Neural cell (in vitro differentiated cells): ENCODE measurements around the gene FOXO1. TPM values are rescaled to one million over a fixed set of nuclear protein-coding genes. Genes with fewer than 3 reads are reported as not detected.

Source experiments
- H2AFZ ChIP-seq: fragments of 200-600, 300-800 bp; sonication (generic), shearing (Covaris generic); 2 replicates; pipeline ENCODE4 v1.6.0; 2014; ENCODE audit warnings: low read depth, mild to moderate bottlenecking, antibody characterized with exemption, low read length, moderate library complexity
- H3F3A ChIP-seq: fragments of 200-600 bp; shearing (Covaris generic); 2 replicates; pipeline ENCODE4 v1.6.1; 2016; ENCODE audit warnings: mild to moderate bottlenecking, moderate library complexity, mixed read lengths, antibody characterized with exemption, low read length; ENCODE audit not compliant: insufficient read depth, poor library complexity, severe bottlenecking
- H3K27ac ChIP-seq: fragments of 200-600, 300-800 bp; sonication (generic), shearing (Covaris generic); 2 replicates; pipeline ENCODE4 v1.5.1; 2014; ENCODE audit warnings: mild to moderate bottlenecking, low read length, moderate library complexity
- H3K27me3 ChIP-seq: fragments of 300-800, 200-600 bp; sonication (generic), shearing (Covaris generic); 2 replicates; pipeline ENCODE4 v1.6.0; 2014; ENCODE audit warnings: mild to moderate bottlenecking, low read depth, low read length, moderate library complexity; ENCODE audit not compliant: insufficient read depth
- H3K36me3 ChIP-seq: fragments of 300-800, 200-600 bp; sonication (generic), shearing (Covaris generic); 2 replicates; pipeline ENCODE4 v1.5.1; 2014; ENCODE audit warnings: mild to moderate bottlenecking, antibody characterized with exemption, low read length, moderate library complexity; ENCODE audit not compliant: insufficient read depth
- H3K4me2 ChIP-seq: fragments of 300-800, 200-600 bp; sonication (generic), shearing (Covaris generic); 2 replicates; pipeline ENCODE4 v1.6.0; 2014; ENCODE audit warnings: mild to moderate bottlenecking, low read length
- H3K4me3 ChIP-seq: fragments of 300-800, 200-600 bp; sonication (generic), shearing (Covaris generic); 2 replicates; pipeline ENCODE4 v1.5.1; 2014; ENCODE audit warnings: mild to moderate bottlenecking, low read length, moderate library complexity
- H3K79me2 ChIP-seq: fragments of 200-600 bp; shearing (Covaris generic); replicated peaks from 2 replicates; pipeline ENCODE4 v1.6.0; 2014; ENCODE audit warnings: mild to moderate bottlenecking, low read length, moderate library complexity; ENCODE audit not compliant: insufficient read depth
- H3K9ac ChIP-seq: fragments of 300-800, 200-600 bp; sonication (generic), shearing (Covaris generic); 2 replicates; pipeline ENCODE4 v1.6.1; 2016; ENCODE audit warnings: mild to moderate bottlenecking, low read length, mixed read lengths
- H3K9me2 ChIP-seq: fragments of 200-600 bp; shearing (Covaris generic); 2 replicates; pipeline ENCODE4 v1.6.1; 2016; ENCODE audit warnings: mild to moderate bottlenecking, low read length, mixed read lengths; ENCODE audit not compliant: insufficient read depth
- H3K9me3 ChIP-seq: fragments of 200-600, 300-800 bp; sonication (generic), shearing (Covaris generic); 2 replicates; pipeline ENCODE4 v1.6.1; 2016; ENCODE audit warnings: mild to moderate bottlenecking, mixed run types, low read length, moderate library complexity, mixed read lengths
- H4K20me1 ChIP-seq: fragments of 200-600 bp; shearing (Covaris generic); 2 replicates; pipeline ENCODE4 v1.6.1; 2016; ENCODE audit warnings: mild to moderate bottlenecking, mixed run types; ENCODE audit not compliant: insufficient read depth
- CTCF ChIP-seq: fragments of 450-650 bp; IDR thresholded peaks from 2 replicates; pipeline ENCODE4 v1.5.1; 2014; ENCODE audit warnings: antibody characterized with exemption, mild to moderate bottlenecking, moderate library complexity; ENCODE audit not compliant: poor library complexity, severe bottlenecking
- EP300 ChIP-seq: fragments of 450-650 bp; conservative IDR thresholded peaks from 2 replicates; pipeline ENCODE4 v1.6.1; 2014; ENCODE audit warnings: antibody characterized with exemption, mild to moderate bottlenecking, moderate library complexity; ENCODE audit not compliant: poor library complexity, severe bottlenecking
- EZH2 ChIP-seq: fragments of 200-600, 300-800 bp; shearing (Covaris generic), sonication (generic); IDR thresholded peaks from 2 replicates; pipeline ENCODE4 v1.6.1; 2014; ENCODE audit warnings: antibody characterized with exemption, low read length, borderline replicate concordance, mild to moderate bottlenecking; ENCODE audit not compliant: insufficient read depth, poor library complexity, severe bottlenecking
- MXI1 ChIP-seq: fragments of 450-650 bp; conservative IDR thresholded peaks from 2 replicates; pipeline ENCODE4 v1.6.1; 2014; ENCODE audit warnings: antibody characterized with exemption, mild to moderate bottlenecking; ENCODE audit not compliant: poor library complexity, severe bottlenecking
- POLR2AphosphoS5 ChIP-seq: IDR thresholded peaks from 2 replicates; pipeline ENCODE4 v1.6.1; 2012
- RAD21 ChIP-seq: fragments of 450-650 bp; conservative IDR thresholded peaks from 2 replicates; pipeline ENCODE4 v1.6.1; 2014; ENCODE audit warnings: antibody characterized with exemption, mild to moderate bottlenecking, moderate library complexity
- REST ChIP-seq: IDR thresholded peaks from 2 replicates; pipeline ENCODE4 v1.6.1; 2012; ENCODE audit warnings: borderline replicate concordance
- SMC3 ChIP-seq: fragments of 450-650 bp; conservative IDR thresholded peaks from 2 replicates; pipeline ENCODE4 v1.6.1; 2014; ENCODE audit warnings: antibody characterized with exemption, mild to moderate bottlenecking, moderate library complexity; ENCODE audit not compliant: poor library complexity
- TAF1 ChIP-seq: IDR thresholded peaks from 2 replicates; pipeline ENCODE4 v1.6.1; 2012; ENCODE audit warnings: low read depth
- polyA plus RNA-seq: library from polyadenylated mRNA; depleted of rRNA; stranded (reverse); fragments of >200 nt; gene quantifications from 2 replicates; pipeline ENCODE4 v1.2.3, GENCODE V29; 2014

FOXO1 gene
- polyA plus RNA-seq, 1 donor from 2014 or later = 1.2 TPM

- Histone ChIP-seq H3K9ac (no peak overlapping the region), H3K27ac (no peak overlapping the region), H3K9me2 (no peaks in the 10 kb centered on the region), H2AFZ (no peak overlapping the region), H3K4me2 (no peak overlapping the region), H3F3A (no peaks in the 10 kb centered on the region), H4K20me1 (no peaks in the 10 kb centered on the region), H3K4me3 (no peak overlapping the region), H3K27me3 (no peaks in the 10 kb centered on the region), H3K9me3 (no peaks in the 10 kb centered on the region), H3K36me3 (no peaks in the 10 kb centered on the region), H3K79me2 (no peaks in the 10 kb centered on the region)
- TF ChIP-seq TAF1 (no peak), POLR2AphosphoS5 (no peak), EP300 (no peak), SMC3 (no peak), EZH2 (no peak), RAD21 (no peak), MXI1 (no peak), CTCF (no peak), REST (no peak)
Measured at GRCh38 chr13:40579535-40579934, 86.9 kb downstream of the FOXO1 start.

- Histone ChIP-seq H3K9me2 (no peaks in the 10 kb centered on the region), H3K79me2 (no peaks in the 10 kb centered on the region), H3K9ac (no peak overlapping the region), H3F3A (no peaks in the 10 kb centered on the region), H3K4me2 (no peak overlapping the region), H3K27me3 (no peaks in the 10 kb centered on the region), H4K20me1 (no peaks in the 10 kb centered on the region), H3K36me3 (no peaks in the 10 kb centered on the region), H3K4me3 (no peak overlapping the region), H3K9me3 (no peaks in the 10 kb centered on the region), H2AFZ (no peak overlapping the region), H3K27ac (no peak overlapping the region)
- no peak for TF ChIP-seq CTCF
- TF ChIP-seq POLR2AphosphoS5 = no peak
- TF ChIP-seq MXI1 = no peak
- no peak for TF ChIP-seq RAD21
- TF ChIP-seq EP300 = no peak
Measured at GRCh38 chr13:40578055-40578454, 88.4 kb downstream of the FOXO1 start.
